ENCODE data around the gene PIAS1. TPM values are rescaled to one million over a fixed set of nuclear protein-coding genes. Genes with fewer than 3 reads are reported as not detected.

PIAS1 gene
- polyA plus RNA-seq, 2 donors, result 10.6 to 13.9 TPM

DNA sequence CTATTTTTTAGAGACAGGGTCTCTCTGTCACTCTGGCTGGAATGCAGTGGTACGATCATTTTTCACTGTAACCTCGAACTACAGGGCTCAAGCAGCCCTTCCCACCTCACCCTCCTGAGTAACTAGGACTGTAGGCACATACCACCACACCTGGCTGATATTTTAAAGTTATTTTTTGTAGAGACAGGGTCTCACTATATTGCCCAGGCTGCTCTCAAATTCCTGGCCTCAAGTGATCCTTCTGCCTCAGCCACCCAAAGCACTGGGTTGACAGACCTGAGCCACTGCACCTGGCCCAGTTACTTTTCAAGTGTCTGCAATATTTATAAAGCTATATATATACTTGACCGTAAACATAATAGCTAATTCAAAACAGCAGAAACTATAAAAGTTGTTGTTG, 75.0 kb downstream of the PIAS1 start:
- no peaks in the 10 kb centered on the region for H3K9me3 ChIP-seq (ENCODE audit: control insufficient read depth in 2 of 2, insufficient read depth in 1 of 2, low read depth in 1 of 2, low read length in 1 of 2)
- H3K27me3 ChIP-seq (ENCODE audit: control insufficient read depth in 1 of 2, insufficient read depth in 2 of 2, low read length in 2 of 2), result no peaks in the 10 kb centered on the region
- no peaks in the 10 kb centered on the region for H3K36me3 ChIP-seq (ENCODE audit: control insufficient read depth in 2 of 2, insufficient read depth in 2 of 2, low read length in 1 of 2)
- 82 to 86% methylated on average over 3 of the region's 3 CpGs for WGBS, 2 donors
- no peak overlapping the region for H3K27ac ChIP-seq (ENCODE audit: low read depth in 2 of 2, low read length in 1 of 2)
- H3K4me3 ChIP-seq (ENCODE audit: low read depth in 1 of 2, low read length in 2 of 2), result no peak overlapping the region
- H3K4me1 ChIP-seq (ENCODE audit: control insufficient read depth in 2 of 2, insufficient read depth in 2 of 2, low read length in 1 of 2), result no peaks in the 10 kb centered on the region

DNA sequence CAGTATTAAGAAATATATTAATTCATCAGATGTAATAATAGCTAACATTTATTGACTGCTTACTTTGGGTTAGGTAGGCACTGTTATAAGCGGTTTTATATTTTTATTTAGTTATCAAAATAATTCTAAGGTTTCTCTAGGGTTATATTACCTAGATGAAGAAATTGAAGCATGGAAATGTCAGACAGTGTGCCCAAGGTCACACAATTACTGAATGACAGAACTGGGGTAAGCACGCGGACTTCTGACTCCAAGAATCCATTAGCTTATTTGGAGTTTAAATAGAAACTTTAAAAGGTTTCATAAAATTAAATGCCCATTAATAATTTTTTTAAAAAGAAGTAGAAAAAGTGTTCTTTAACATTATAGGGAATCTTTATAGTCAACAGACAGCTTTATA, 76.7 kb downstream of the PIAS1 start:
- no peak overlapping the region for H3K27ac ChIP-seq (ENCODE audit: low read depth in 2 of 2, low read length in 1 of 2)

DNA sequence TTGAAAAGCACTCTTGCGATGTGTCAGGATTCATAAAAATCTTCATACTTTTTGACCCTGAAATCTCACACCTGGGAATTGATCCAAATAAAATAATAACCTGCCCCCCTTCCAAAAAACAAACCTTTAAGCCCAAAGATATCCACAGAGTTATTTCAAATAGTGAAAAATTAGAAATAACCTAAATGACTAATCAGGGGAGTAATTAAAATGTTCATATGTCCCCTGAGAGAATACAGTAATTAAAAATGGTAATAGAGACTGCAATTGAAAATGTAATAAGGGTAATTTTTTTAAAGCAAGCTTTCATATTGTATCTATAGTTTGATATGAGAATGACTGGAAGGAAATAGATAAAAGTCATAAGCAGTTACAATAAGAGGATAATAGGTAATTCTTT, 83.0 kb downstream of the PIAS1 start:
- H3K9me3 ChIP-seq (ENCODE audit: control insufficient read depth in 2 of 2, insufficient read depth in 1 of 2, low read depth in 1 of 2, low read length in 1 of 2), result no peaks in the 10 kb centered on the region
- 78 to 93% methylated on average over 1 of the region's 1 CpG for WGBS, 2 donors
- H3K27me3 ChIP-seq (ENCODE audit: control insufficient read depth in 1 of 2, insufficient read depth in 2 of 2, low read length in 2 of 2), result no peaks in the 10 kb centered on the region
- no peak overlapping the region for H3K4me3 ChIP-seq (ENCODE audit: low read depth in 1 of 2, low read length in 2 of 2)
- peaks cover 0 to 4% of the 10 kb centered on the region in 2 donors for H3K4me1 ChIP-seq (ENCODE audit: control insufficient read depth in 2 of 2, insufficient read depth in 2 of 2, low read length in 1 of 2)
- H3K27ac ChIP-seq (ENCODE audit: low read depth in 2 of 2, low read length in 1 of 2), result no peak overlapping the region
- H3K36me3 ChIP-seq (ENCODE audit: control insufficient read depth in 2 of 2, insufficient read depth in 2 of 2, low read length in 1 of 2), result no peaks in the 10 kb centered on the region

More for the DNA sequence above, 76.7 kb downstream of the PIAS1 start:
- Histone ChIP-seq H3K9me3 (ENCODE audit: control insufficient read depth in 2 of 2, insufficient read depth in 1 of 2, low read depth in 1 of 2, low read length in 1 of 2) (no peaks in the 10 kb centered on the region), H3K27me3 (ENCODE audit: control insufficient read depth in 1 of 2, insufficient read depth in 2 of 2, low read length in 2 of 2) (no peaks in the 10 kb centered on the region), H3K4me3 (ENCODE audit: low read depth in 1 of 2, low read length in 2 of 2) (no peak overlapping the region), H3K4me1 (ENCODE audit: control insufficient read depth in 2 of 2, insufficient read depth in 2 of 2, low read length in 1 of 2) (no peaks in the 10 kb centered on the region), H3K36me3 (ENCODE audit: control insufficient read depth in 2 of 2, insufficient read depth in 2 of 2, low read length in 1 of 2) (no peaks in the 10 kb centered on the region)
- 85 to 98% methylated on average over 3 of the region's 3 CpGs for WGBS, 2 donors

DNA sequence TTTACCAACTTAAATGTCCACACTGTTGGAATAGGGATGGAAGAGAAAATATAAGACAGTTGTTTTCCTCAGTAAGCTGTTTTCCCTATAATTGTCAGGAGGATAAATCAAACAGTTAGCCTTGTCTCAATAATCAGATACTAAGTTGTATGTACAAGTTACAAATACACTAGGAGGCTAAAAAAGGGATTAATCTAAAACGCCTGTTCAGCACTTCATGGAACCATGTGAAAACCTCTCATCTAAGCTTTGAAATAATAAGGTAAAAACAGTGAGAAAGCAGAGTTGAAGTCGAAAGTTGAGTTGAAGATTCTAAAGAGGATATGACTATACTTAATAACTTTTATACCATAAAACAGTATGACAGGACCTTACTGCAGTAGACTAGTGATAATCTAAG, 89.0 kb downstream of the PIAS1 start:
- Histone ChIP-seq H3K27me3 (ENCODE audit: control insufficient read depth in 1 of 2, insufficient read depth in 2 of 2, low read length in 2 of 2) (no peaks in the 10 kb centered on the region), H3K36me3 (ENCODE audit: control insufficient read depth in 2 of 2, insufficient read depth in 2 of 2, low read length in 1 of 2) (peaks cover 0 to 3% of the 10 kb centered on the region in 2 donors), H3K9me3 (ENCODE audit: control insufficient read depth in 2 of 2, insufficient read depth in 1 of 2, low read depth in 1 of 2, low read length in 1 of 2) (no peaks in the 10 kb centered on the region), H3K27ac (ENCODE audit: low read depth in 2 of 2, low read length in 1 of 2) (no peak overlapping the region), H3K4me3 (ENCODE audit: low read depth in 1 of 2, low read length in 2 of 2) (no peak overlapping the region), H3K4me1 (ENCODE audit: control insufficient read depth in 2 of 2, insufficient read depth in 2 of 2, low read length in 1 of 2) (peaks cover 0 to 3% of the 10 kb centered on the region in 2 donors)
- 94 to 97% methylated on average over 2 of the region's 2 CpGs for WGBS, 2 donors

DNA sequence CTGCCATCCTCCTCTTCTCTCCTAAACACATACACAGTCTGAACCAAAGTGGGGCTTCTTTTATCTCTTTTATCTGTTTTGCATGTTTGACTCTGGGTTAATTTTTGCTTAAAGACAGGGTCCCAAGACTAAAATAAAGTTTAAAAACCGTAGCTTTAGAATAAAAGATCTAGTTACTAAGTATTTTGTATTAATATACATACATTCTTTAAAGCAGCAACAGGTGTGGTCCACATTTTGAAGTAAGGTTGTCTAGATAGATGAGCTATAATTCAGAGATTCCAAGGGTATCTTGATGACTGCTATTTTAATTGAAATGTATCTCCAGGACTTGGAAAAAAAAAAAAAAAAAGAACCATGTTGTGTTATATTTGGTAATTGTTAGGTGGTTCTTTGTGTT, 89.7 kb downstream of the PIAS1 start:
- Histone ChIP-seq H3K36me3 (ENCODE audit: control insufficient read depth in 2 of 2, insufficient read depth in 2 of 2, low read length in 1 of 2) (peaks cover 0 to 3% of the 10 kb centered on the region in 2 donors), H3K27ac (ENCODE audit: low read depth in 2 of 2, low read length in 1 of 2) (no peak overlapping the region), H3K4me3 (ENCODE audit: low read depth in 1 of 2, low read length in 2 of 2) (no peak overlapping the region), H3K4me1 (ENCODE audit: control insufficient read depth in 2 of 2, insufficient read depth in 2 of 2, low read length in 1 of 2) (no peaks in the 10 kb centered on the region), H3K27me3 (ENCODE audit: control insufficient read depth in 1 of 2, insufficient read depth in 2 of 2, low read length in 2 of 2) (no peaks in the 10 kb centered on the region), H3K9me3 (ENCODE audit: control insufficient read depth in 2 of 2, insufficient read depth in 1 of 2, low read depth in 1 of 2, low read length in 1 of 2) (no peaks in the 10 kb centered on the region)
- WGBS, 2 donors, result 86 to 96% methylated on average over 1 of the region's 1 CpG

DNA sequence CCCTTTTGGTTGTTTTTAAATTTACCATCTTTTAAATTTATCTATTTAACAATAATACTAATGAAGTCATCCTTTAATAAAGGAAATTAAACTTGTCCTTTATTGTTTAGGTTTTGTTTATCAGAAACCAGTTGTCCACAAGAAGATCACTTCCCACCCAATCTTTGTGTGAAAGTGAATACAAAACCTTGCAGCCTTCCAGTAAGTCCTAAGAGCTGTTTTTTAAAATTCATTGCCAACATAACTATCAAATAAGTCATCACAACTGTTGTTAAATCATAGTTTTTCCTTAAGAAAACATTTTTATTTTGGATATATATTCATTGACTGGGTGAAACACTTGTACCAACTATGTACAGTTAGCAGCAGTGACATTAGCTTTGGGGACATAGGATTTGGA, 91.6 kb downstream of the PIAS1 start:
- H3K27me3 ChIP-seq (ENCODE audit: control insufficient read depth in 1 of 2, insufficient read depth in 2 of 2, low read length in 2 of 2), result no peaks in the 10 kb centered on the region
- H3K4me1 ChIP-seq (ENCODE audit: control insufficient read depth in 2 of 2, insufficient read depth in 2 of 2, low read length in 1 of 2), result no peaks in the 10 kb centered on the region
- no peak overlapping the region for H3K4me3 ChIP-seq (ENCODE audit: low read depth in 1 of 2, low read length in 2 of 2)
- no peaks in the 10 kb centered on the region for H3K9me3 ChIP-seq (ENCODE audit: control insufficient read depth in 2 of 2, insufficient read depth in 1 of 2, low read depth in 1 of 2, low read length in 1 of 2)
- peaks cover 0 to 3% of the 10 kb centered on the region in 2 donors for H3K36me3 ChIP-seq (ENCODE audit: control insufficient read depth in 2 of 2, insufficient read depth in 2 of 2, low read length in 1 of 2)
- H3K27ac ChIP-seq (ENCODE audit: low read depth in 2 of 2, low read length in 1 of 2), result no peak overlapping the region

DNA sequence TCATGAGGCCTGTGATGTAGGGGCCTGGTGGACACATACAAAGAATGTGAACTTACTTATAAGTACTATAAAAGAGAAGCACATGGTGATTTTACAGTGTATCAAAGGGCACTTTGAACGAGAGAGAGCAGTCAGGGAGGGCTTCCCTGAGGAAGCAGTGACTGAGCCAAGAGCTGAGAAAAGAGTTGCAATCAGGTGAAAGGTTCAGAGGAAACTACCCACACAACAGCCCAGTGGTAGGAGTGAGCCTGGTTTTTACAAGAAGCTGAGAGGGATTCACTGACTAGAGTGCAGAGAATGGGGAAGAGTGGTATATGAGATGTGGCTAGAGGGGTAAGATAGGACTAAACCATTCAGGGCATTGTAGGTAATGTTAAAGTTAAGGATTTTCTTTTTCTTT, 93.9 kb downstream of the PIAS1 start:
- Histone ChIP-seq H3K27ac (ENCODE audit: low read depth in 2 of 2, low read length in 1 of 2) (no peak overlapping the region), H3K36me3 (ENCODE audit: control insufficient read depth in 2 of 2, insufficient read depth in 2 of 2, low read length in 1 of 2) (peaks cover 0 to 3% of the 10 kb centered on the region in 2 donors), H3K4me1 (ENCODE audit: control insufficient read depth in 2 of 2, insufficient read depth in 2 of 2, low read length in 1 of 2) (no peaks in the 10 kb centered on the region), H3K9me3 (ENCODE audit: control insufficient read depth in 2 of 2, insufficient read depth in 1 of 2, low read depth in 1 of 2, low read length in 1 of 2) (no peaks in the 10 kb centered on the region), H3K27me3 (ENCODE audit: control insufficient read depth in 1 of 2, insufficient read depth in 2 of 2, low read length in 2 of 2) (no peaks in the 10 kb centered on the region), H3K4me3 (ENCODE audit: low read depth in 1 of 2, low read length in 2 of 2) (no peak overlapping the region)
- 75 to 84% methylated on average over 1 of the region's 1 CpG for WGBS, 2 donors

DNA sequence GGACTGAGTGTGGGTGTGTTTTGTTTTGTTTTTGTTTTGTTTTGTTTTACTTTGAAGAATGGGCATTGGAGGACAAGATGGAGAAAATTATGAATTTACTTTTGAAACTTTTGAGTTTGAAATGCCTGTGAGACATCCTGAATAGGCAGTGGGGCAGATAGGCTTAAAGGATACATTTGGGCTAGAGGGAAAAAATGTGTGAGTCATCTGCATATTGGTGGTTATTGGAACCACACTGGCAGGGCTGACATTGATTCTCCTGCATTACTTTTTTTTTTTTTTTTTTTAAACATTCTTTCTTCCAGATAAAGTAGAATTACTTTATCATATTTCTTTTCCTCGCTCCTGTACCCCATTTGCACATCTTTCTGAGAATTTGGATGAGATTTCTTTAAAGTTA, 94.9 kb downstream of the PIAS1 start:
- no peaks in the 10 kb centered on the region for H3K9me3 ChIP-seq (ENCODE audit: control insufficient read depth in 2 of 2, insufficient read depth in 1 of 2, low read depth in 1 of 2, low read length in 1 of 2)
- WGBS, 2 donors, result 86 to 95% methylated on average over 1 of the region's 1 CpG
- H3K27ac ChIP-seq (ENCODE audit: low read depth in 2 of 2, low read length in 1 of 2), result no peak overlapping the region
- no peaks in the 10 kb centered on the region for H3K4me1 ChIP-seq (ENCODE audit: control insufficient read depth in 2 of 2, insufficient read depth in 2 of 2, low read length in 1 of 2)
- peaks cover 0 to 3% of the 10 kb centered on the region in 2 donors for H3K36me3 ChIP-seq (ENCODE audit: control insufficient read depth in 2 of 2, insufficient read depth in 2 of 2, low read length in 1 of 2)
- H3K27me3 ChIP-seq (ENCODE audit: control insufficient read depth in 1 of 2, insufficient read depth in 2 of 2, low read length in 2 of 2), result no peaks in the 10 kb centered on the region
- H3K4me3 ChIP-seq (ENCODE audit: low read depth in 1 of 2, low read length in 2 of 2), result no peak overlapping the region

DNA sequence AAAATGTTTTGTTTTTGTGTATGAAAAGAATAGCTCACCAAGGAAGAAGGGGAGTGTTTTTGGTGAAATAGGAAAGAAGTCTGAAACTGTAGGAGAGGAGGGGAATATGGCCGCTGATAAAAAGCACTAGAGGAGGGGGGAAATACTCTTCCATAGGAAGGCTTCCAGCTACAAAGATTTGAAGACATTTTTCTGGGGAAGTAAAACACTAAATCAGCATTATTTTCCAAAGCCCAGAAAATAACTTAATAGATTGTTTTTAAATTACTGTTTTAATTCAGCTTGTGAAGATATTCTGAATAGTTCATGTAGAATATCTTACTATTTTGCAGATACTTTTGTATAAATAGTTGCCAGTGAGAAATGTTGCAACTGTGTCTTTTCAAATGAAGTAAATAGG, 96.1 kb downstream of the PIAS1 start:
- Histone ChIP-seq H3K27ac (ENCODE audit: low read depth in 2 of 2, low read length in 1 of 2) (no peak overlapping the region), H3K4me1 (ENCODE audit: control insufficient read depth in 2 of 2, insufficient read depth in 2 of 2, low read length in 1 of 2) (no peaks in the 10 kb centered on the region), H3K4me3 (ENCODE audit: low read depth in 1 of 2, low read length in 2 of 2) (no peak overlapping the region), H3K27me3 (ENCODE audit: control insufficient read depth in 1 of 2, insufficient read depth in 2 of 2, low read length in 2 of 2) (no peaks in the 10 kb centered on the region), H3K9me3 (ENCODE audit: control insufficient read depth in 2 of 2, insufficient read depth in 1 of 2, low read depth in 1 of 2, low read length in 1 of 2) (no peaks in the 10 kb centered on the region), H3K36me3 (ENCODE audit: control insufficient read depth in 2 of 2, insufficient read depth in 2 of 2, low read length in 1 of 2) (peaks cover 0 to 5% of the 10 kb centered on the region in 2 donors)
- WGBS, 2 donors, result 61 to 69% methylated on average over 1 of the region's 1 CpG

DNA sequence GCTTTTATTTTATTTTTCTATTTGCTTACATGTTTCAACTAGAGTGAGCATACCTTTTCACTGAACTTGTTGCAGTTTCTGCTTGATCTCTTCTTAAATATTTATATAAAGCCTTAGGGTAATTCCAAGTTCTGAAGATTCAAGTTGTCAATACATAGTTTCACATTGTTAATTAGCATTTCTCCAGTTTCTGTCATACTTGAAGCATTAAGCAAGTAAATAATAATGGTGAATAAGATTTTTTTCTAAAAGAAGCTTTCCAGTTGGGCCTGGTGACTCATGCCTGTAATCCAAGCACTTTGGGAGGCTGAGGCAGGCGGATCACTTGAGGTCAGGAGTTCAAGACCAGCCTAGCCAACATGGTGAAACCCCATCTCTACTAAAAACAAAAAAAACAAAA, 97.2 kb downstream of the PIAS1 start:
- Histone ChIP-seq H3K9me3 (ENCODE audit: control insufficient read depth in 2 of 2, insufficient read depth in 1 of 2, low read depth in 1 of 2, low read length in 1 of 2) (no peaks in the 10 kb centered on the region), H3K4me1 (ENCODE audit: control insufficient read depth in 2 of 2, insufficient read depth in 2 of 2, low read length in 1 of 2) (no peaks in the 10 kb centered on the region), H3K36me3 (ENCODE audit: control insufficient read depth in 2 of 2, insufficient read depth in 2 of 2, low read length in 1 of 2) (peaks cover 2 to 5% of the 10 kb centered on the region in 2 donors), H3K27ac (ENCODE audit: low read depth in 2 of 2, low read length in 1 of 2) (no peak overlapping the region), H3K27me3 (ENCODE audit: control insufficient read depth in 1 of 2, insufficient read depth in 2 of 2, low read length in 2 of 2) (no peaks in the 10 kb centered on the region), H3K4me3 (ENCODE audit: low read depth in 1 of 2, low read length in 2 of 2) (no peak overlapping the region)
- WGBS, 2 donors, result 59 to 65% methylated on average over 1 of the region's 1 CpG

Data from esophagus (tissue), 2 donors.